ENCODE data around the gene PRF1. TPM values are rescaled to one million over a fixed set of nuclear protein-coding genes. Genes with fewer than 3 reads are reported as not detected.
A peak's percentile ranks its signal among the peaks of the same experiment; 100 is the strongest.

PRF1 gene
- total and polyA plus RNA-seq, 8 donors = 2.6 to 15.0 (median 4.5) TPM

DNA sequence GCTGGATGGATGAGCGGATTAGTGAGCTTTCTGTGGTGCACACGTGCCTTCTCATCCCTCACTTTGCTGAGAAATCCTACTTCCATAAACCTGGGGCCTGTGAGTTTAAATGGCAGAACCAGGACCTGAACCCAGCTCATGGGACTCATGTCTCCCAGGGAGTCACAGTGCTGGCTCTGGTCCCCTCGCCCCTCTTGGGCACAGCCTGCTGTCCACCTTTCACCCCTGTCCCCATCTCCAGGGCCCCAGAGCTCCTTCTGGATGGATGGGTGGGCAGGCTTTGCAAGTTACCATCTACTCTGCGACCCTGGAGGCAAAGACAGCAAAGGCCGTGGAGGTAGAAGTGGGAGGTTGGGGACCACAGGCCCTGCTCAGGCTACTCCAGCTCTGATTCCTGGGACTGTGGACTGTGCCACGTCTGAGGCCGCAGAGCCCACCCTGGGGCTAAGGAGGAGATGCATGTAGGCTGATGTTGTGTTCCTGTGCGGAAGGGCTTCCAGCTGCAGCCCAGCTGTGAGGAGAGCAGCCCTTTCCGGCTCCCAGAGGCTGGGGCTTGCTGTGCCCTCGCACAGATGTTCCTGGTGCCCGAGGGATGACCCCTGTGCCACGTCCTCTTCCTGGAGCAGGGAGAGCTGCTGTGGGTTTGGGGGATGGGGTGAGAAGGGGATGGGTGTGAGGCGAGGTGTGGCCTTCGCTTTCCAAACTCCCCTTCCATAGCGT, 40.3 kb downstream of the PRF1 start:
- H3K27ac ChIP-seq = no peak overlapping the region
- intact Hi-C loops (cut with DNase I) = no loop called here

DNA sequence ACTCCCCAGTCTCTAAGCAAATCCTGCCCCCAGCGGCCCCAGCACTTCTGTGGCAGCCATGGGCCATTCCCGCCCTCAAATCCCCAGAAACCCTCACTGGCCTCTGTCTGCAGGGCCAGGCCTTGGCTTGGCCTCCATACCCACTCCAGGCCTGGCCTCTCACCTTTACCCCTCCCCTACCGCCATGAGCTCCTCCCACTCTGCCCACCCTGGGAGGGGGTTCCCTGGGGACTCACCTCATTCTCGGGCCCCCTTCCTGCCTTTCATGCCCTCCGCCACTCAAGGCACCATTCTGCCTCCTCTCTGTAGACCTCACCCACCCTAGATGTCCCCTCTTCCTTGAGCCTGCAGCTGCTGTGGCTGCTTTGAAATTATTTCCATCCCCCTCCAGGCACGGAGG, 41.0 kb downstream of the PRF1 start:
- Histone ChIP-seq H3K4me1 (peaks cover 16 to 48% of the 10 kb centered on the region in 2 donors), H3K27me3 (no peaks in the 10 kb centered on the region), H3K9me3 (no peaks in the 10 kb centered on the region), H3K4me3 (no peak overlapping the region), H3K27ac (no peak overlapping the region), H3K36me3 (peaks cover 0 to 12% of the 10 kb centered on the region in 2 donors)
- no peak for ATAC-seq
- no peak for DNase-seq
- intact Hi-C loops (cut with DNase I) = no loop called here
- TF ChIP-seq, protein P1, sequence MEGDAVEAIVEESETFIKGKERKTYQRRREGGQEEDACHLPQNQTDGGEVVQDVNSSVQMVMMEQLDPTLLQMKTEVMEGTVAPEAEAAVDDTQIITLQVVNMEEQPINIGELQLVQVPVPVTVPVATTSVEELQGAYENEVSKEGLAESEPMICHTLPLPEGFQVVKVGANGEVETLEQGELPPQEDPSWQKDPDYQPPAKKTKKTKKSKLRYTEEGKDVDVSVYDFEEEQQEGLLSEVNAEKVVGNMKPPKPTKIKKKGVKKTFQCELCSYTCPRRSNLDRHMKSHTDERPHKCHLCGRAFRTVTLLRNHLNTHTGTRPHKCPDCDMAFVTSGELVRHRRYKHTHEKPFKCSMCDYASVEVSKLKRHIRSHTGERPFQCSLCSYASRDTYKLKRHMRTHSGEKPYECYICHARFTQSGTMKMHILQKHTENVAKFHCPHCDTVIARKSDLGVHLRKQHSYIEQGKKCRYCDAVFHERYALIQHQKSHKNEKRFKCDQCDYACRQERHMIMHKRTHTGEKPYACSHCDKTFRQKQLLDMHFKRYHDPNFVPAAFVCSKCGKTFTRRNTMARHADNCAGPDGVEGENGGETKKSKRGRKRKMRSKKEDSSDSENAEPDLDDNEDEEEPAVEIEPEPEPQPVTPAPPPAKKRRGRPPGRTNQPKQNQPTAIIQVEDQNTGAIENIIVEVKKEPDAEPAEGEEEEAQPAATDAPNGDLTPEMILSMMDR (IDR thresholded peaks at IDR 0.05) = no peak

More for the DNA sequence above, 40.3 kb downstream of the PRF1 start:
- H3K4me1 ChIP-seq = peaks cover 16 to 48% of the 10 kb centered on the region in 2 donors
- DNase-seq (peak in 3 of 4 donors; percentile 44 to 76 (median 73)), ATAC-seq (no peak)
- no peaks in the 10 kb centered on the region for H3K27me3 ChIP-seq
- H3K9me3 ChIP-seq = no peaks in the 10 kb centered on the region
- TF ChIP-seq, protein P1 (IDR thresholded peaks at IDR 0.05) = no peak
- H3K36me3 ChIP-seq = peaks cover 0 to 17% of the 10 kb centered on the region in 2 donors
- no peak overlapping the region for H3K4me3 ChIP-seq

DNA sequence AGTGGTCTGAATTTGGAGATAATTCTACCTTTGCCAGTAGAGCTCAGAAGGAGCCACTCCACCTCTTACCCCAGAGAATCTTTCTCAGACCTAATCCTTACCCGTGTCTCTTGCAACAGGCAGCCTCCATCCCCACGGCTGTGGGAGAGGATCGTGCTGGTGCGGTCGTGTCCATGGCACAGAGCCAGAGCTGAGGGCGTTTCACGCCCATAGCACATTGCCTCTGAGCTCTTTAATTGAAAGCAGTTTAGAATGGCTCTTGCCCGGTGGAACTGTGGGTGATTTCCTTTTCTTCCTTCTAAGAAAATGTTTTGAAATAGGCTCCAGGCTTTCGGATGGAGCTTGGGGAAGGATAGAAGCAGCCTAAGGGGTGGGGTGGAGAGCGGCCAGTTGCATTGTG, 41.5 kb downstream of the PRF1 start:
- H3K27ac ChIP-seq = no peak overlapping the region
- no peak overlapping the region for H3K4me3 ChIP-seq
- ATAC-seq = no peak
- peaks cover 0 to 7% of the 10 kb centered on the region in 2 donors for H3K36me3 ChIP-seq
- DNase-seq = peak in 1 of 4 donors; percentile 61
- TF ChIP-seq, protein P1 (IDR thresholded peaks at IDR 0.05) = no peak
- no peaks in the 10 kb centered on the region for H3K27me3 ChIP-seq
- intact Hi-C loops (cut with DNase I) = no loop called here
- peaks cover 16 to 48% of the 10 kb centered on the region in 2 donors for H3K4me1 ChIP-seq
- H3K9me3 ChIP-seq = no peaks in the 10 kb centered on the region

DNA sequence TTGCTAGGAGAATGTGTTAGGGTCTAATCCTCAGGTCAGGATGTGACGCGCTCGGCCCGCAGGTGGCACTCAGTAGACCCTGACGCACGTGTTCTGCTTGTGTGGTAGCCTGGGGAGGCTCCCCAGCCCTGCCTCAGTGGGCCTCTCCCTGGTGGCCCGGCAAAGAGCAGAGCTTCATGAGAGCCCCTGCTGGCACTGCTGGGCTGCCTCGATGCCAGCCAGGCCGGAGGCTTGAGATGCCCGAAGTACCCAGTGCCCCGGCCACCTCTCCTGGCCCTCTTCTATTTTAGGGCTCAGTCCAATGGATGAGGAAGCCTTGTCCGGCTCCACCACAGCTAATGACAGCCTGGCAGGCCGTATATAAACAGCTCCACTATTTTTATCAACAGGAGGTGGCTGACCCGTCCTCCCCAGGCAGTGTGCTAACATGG, 42.0 kb downstream of the PRF1 start:
- ATAC-seq (no peak), DNase-seq (peak in 1 of 4 donors; percentile 9)
- Histone ChIP-seq H3K27ac (no peak overlapping the region), H3K4me3 (no peak overlapping the region), H3K4me1 (peaks cover 16 to 43% of the 10 kb centered on the region in 2 donors), H3K27me3 (no peaks in the 10 kb centered on the region), H3K36me3 (peaks cover 0 to 5% of the 10 kb centered on the region in 2 donors), H3K9me3 (no peaks in the 10 kb centered on the region)
- intact Hi-C loops (cut with DNase I) = no loop called here
- TF ChIP-seq, protein P1 (IDR thresholded peaks at IDR 0.05) = no peak

DNA sequence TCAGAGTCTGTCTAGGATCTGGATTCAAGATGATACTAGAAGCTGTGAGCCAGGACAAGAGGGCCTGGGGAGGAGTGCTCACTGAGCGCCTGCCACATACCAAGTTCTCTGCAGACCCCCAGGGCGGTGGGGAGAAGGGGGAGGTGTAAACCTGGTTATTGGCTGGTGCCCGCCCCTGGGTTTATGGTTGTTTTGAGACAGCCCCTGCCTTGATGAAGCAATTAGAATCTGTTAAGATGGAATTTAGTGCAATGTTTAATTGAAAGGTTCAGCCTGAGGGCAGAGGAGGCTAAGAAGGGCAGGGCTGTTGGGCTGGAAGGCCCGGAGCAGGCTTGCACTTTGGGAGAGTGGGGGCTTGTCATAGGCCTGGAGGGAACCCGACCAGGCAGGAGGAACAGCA, 42.7 kb downstream of the PRF1 start:
- H3K27me3 ChIP-seq = no peaks in the 10 kb centered on the region
- no peaks in the 10 kb centered on the region for H3K9me3 ChIP-seq
- H3K36me3 ChIP-seq = peaks cover 0 to 5% of the 10 kb centered on the region in 2 donors
- TF ChIP-seq, protein P1 (IDR thresholded peaks at IDR 0.05) = no peak
- H3K4me3 ChIP-seq = no peak overlapping the region
- H3K27ac ChIP-seq = no peak overlapping the region
- ATAC-seq (no peak), DNase-seq (no peak)
- intact Hi-C loops (cut with DNase I) = loop anchor here in 1 of 2 donors (10.0 kb wide), 1 partner anchor 205 kb away; no protein-coding TSS in a partner anchor
- H3K4me1 ChIP-seq = peaks cover 16 to 37% of the 10 kb centered on the region in 2 donors

Measured in left lung (tissue), 10 donors.